GM12878 (cell line): ENCODE results near the gene SIGMAR1.

Experiments used
- BCLAF1 ChIP-seq: fragments of 450-650 bp; IDR thresholded peaks from 2 replicates; pipeline ENCODE4 v1.6.1; 2017; ENCODE audit warnings: antibody characterized with exemption, mild to moderate bottlenecking, moderate library complexity
- CEBPB ChIP-seq, 2 experiments: fragments of 150-350 bp in 1 of 2; IDR thresholded peaks; 2 replicates each; pipeline ENCODE4 v1.6.1; 2012 to 2014; ENCODE audit warnings: low read depth in 2 of 2, low read length in 2 of 2, borderline replicate concordance in 1 of 2, inconsistent platforms in 1 of 2
- ESRRA ChIP-seq: IDR thresholded peaks from 2 replicates; pipeline ENCODE4 v1.6.1; 2012; ENCODE audit warnings: mild to moderate bottlenecking, low read length, improper control_type of control experiment
- EZH2 ChIP-seq: IDR thresholded peaks from 2 replicates; pipeline ENCODE4 v1.6.1; 2012; ENCODE audit warnings: low read depth, mild to moderate bottlenecking, control low read depth, inconsistent platforms, low read length, borderline replicate concordance; ENCODE audit not compliant: control insufficient read depth
- GABPA ChIP-seq: IDR thresholded peaks from 2 replicates; pipeline ENCODE4 v1.6.1; 2014; ENCODE audit warnings: antibody characterized with exemption, low read depth, mild to moderate bottlenecking, inconsistent platforms
- KDM1A ChIP-seq: fragments of 200-600 bp; sonication (generic); IDR thresholded peaks from 2 replicates; pipeline ENCODE4 v1.6.1; 2016; ENCODE audit warnings: borderline replicate concordance
- SIN3A ChIP-seq: IDR thresholded peaks from 2 replicates; pipeline ENCODE4 v1.6.1; 2012; ENCODE audit warnings: low read depth, low read length, improper control_type of control experiment
- SMC3 ChIP-seq: IDR thresholded peaks from 2 replicates; pipeline ENCODE4 v1.6.1; 2011; ENCODE audit warnings: low read length, improper control_type of control experiment, borderline replicate concordance
- YY1 ChIP-seq: IDR thresholded peaks from 2 replicates; pipeline ENCODE4 v1.6.1; 2011; ENCODE audit warnings: low read depth, mild to moderate bottlenecking, low read length
- ZBTB11 ChIP-seq: fragments of 450-650 bp; formaldehyde crosslinking; IDR thresholded peaks from 2 replicates; pipeline ENCODE4 v1.5.0; 2022; ENCODE audit warnings: mild to moderate bottlenecking, missing genetic modification characterization
- ZNF274 ChIP-seq: IDR thresholded peaks from one replicate; pipeline ENCODE4 v1.8.0; 2011; ENCODE audit not compliant: insufficient read length, insufficient read depth
- TF ChIP-seq, protein P1 (sequence below): fragments of 450-650 bp; IDR thresholded peaks from 2 replicates; pipeline ENCODE4 v1.6.1; 2018; ENCODE audit warnings: borderline replicate concordance, mild to moderate bottlenecking; ENCODE audit not compliant: partially characterized antibody
- TF ChIP-seq, protein P2 (sequence below): fragments of 450-650 bp; IDR thresholded peaks from 2 replicates; pipeline ENCODE4 v1.6.1; 2017; ENCODE audit warnings: mild to moderate bottlenecking, moderate library complexity
- TF ChIP-seq, protein P3 (sequence below), 3 experiments: IDR thresholded peaks in 2 of 3; conservative IDR thresholded peaks in 1 of 3; 2 replicates each; pipeline ENCODE4 v1.5.1; 2011; ENCODE audit warnings: low read depth in 3 of 3, low read length in 3 of 3, mild to moderate bottlenecking in 3 of 3, control low read depth in 2 of 3, moderate library complexity in 2 of 3, inconsistent platforms in 1 of 3, mixed read lengths in 1 of 3; ENCODE audit not compliant: control insufficient read depth in 2 of 3, insufficient read depth in 1 of 3; ENCODE audit errors: extremely low read depth in 1 of 3

DNA sequence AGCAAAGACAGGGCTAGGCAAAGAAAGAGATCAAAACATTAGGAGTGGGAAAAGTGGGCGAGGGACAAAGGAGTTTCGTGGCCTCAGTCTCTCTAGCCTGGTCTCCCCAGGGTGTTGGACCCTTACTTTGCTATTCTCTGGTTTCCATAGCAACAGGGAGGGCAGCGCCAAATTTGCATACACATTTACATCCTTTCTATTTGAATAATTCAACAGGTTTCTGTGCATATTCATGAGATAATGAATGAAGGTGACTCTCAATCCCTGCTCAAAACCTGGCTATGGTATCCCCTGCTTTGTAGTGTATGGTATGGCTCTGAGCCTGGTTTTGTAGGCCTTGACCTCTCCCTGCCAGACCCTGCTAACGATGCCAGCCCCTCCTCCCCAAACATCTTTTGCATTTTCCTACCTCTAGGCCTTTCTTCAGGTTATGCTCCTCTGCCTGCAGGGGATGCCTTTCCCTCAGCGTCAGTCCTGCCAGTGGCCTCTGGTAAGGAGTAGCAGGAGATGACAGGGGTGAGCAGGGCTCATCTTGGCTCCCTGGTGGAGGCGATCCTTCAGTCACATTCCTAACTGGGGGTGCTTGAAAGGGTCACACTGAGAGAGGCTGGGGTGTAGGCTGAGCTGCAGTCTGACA is 35.5 kb downstream of the SIGMAR1 start:
- TF ChIP-seq ZNF274 (no peak), ESRRA (no peak), KDM1A (no peak), CEBPB (IDR thresholded peaks at IDR 0.05; ENCODE audit: borderline replicate concordance in 1 of 2, low read depth in 2 of 2, low read length in 2 of 2) (no peak), SMC3 (no peak), BCLAF1 (no peak), ZBTB11 (CRISPR knock-in tag) (no peak), GABPA (no peak), EZH2 (no peak), SIN3A (no peak), YY1 (no peak)
- TF ChIP-seq, protein P1, sequence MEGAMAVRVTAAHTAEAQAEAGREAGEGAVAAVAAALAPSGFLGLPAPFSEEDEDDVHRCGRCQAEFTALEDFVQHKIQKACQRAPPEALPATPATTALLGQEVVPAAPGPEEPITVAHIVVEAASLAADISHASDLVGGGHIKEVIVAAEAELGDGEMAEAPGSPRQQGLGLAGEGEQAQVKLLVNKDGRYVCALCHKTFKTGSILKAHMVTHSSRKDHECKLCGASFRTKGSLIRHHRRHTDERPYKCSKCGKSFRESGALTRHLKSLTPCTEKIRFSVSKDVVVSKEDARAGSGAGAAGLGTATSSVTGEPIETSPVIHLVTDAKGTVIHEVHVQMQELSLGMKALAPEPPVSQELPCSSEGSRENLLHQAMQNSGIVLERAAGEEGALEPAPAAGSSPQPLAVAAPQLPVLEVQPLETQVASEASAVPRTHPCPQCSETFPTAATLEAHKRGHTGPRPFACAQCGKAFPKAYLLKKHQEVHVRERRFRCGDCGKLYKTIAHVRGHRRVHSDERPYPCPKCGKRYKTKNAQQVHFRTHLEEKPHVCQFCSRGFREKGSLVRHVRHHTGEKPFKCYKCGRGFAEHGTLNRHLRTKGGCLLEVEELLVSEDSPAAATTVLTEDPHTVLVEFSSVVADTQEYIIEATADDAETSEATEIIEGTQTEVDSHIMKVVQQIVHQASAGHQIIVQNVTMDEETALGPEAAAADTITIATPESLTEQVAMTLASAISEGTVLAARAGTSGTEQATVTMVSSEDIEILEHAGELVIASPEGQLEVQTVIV, result no peak
- TF ChIP-seq, protein P2, sequence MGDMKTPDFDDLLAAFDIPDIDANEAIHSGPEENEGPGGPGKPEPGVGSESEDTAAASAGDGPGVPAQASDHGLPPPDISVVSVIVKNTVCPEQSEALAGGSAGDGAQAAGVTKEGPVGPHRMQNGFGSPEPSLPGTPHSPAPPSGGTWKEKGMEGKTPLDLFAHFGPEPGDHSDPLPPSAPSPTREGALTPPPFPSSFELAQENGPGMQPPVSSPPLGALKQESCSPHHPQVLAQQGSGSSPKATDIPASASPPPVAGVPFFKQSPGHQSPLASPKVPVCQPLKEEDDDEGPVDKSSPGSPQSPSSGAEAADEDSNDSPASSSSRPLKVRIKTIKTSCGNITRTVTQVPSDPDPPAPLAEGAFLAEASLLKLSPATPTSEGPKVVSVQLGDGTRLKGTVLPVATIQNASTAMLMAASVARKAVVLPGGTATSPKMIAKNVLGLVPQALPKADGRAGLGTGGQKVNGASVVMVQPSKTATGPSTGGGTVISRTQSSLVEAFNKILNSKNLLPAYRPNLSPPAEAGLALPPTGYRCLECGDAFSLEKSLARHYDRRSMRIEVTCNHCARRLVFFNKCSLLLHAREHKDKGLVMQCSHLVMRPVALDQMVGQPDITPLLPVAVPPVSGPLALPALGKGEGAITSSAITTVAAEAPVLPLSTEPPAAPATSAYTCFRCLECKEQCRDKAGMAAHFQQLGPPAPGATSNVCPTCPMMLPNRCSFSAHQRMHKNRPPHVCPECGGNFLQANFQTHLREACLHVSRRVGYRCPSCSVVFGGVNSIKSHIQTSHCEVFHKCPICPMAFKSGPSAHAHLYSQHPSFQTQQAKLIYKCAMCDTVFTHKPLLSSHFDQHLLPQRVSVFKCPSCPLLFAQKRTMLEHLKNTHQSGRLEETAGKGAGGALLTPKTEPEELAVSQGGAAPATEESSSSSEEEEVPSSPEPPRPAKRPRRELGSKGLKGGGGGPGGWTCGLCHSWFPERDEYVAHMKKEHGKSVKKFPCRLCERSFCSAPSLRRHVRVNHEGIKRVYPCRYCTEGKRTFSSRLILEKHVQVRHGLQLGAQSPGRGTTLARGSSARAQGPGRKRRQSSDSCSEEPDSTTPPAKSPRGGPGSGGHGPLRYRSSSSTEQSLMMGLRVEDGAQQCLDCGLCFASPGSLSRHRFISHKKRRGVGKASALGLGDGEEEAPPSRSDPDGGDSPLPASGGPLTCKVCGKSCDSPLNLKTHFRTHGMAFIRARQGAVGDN, result no peak
- TF ChIP-seq, protein P3, sequence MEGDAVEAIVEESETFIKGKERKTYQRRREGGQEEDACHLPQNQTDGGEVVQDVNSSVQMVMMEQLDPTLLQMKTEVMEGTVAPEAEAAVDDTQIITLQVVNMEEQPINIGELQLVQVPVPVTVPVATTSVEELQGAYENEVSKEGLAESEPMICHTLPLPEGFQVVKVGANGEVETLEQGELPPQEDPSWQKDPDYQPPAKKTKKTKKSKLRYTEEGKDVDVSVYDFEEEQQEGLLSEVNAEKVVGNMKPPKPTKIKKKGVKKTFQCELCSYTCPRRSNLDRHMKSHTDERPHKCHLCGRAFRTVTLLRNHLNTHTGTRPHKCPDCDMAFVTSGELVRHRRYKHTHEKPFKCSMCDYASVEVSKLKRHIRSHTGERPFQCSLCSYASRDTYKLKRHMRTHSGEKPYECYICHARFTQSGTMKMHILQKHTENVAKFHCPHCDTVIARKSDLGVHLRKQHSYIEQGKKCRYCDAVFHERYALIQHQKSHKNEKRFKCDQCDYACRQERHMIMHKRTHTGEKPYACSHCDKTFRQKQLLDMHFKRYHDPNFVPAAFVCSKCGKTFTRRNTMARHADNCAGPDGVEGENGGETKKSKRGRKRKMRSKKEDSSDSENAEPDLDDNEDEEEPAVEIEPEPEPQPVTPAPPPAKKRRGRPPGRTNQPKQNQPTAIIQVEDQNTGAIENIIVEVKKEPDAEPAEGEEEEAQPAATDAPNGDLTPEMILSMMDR (IDR thresholded peaks at IDR 0.05 in 2 of 3, conservative IDR thresholded peaks at IDR 0.05 in 1 of 3; ENCODE audit: control insufficient read depth in 2 of 3, extremely low read depth in 1 of 3, insufficient read depth in 1 of 3, low read depth in 3 of 3, low read length in 3 of 3), result no peak
